Body of pancreas (tissue), 4 donors: ENCODE measurements around the gene CMSS1. TPM values are rescaled to one million over a fixed set of nuclear protein-coding genes. Genes with fewer than 3 reads are reported as not detected.

Experiments used
- ATAC-seq: fragments of 150-250 bp; one replicate; pipeline ENCODE4 v1.9.1; 2016
- DNase-seq, 4 donors: peaks; one replicate each; pipeline ENCODE4 v3.0.0-alpha.2; 2019
- H3K27ac ChIP-seq, 4 donors: fragments of 200-600 bp; sonication (generic); 1 replicate in 3 of 4; 2 replicates in 1 of 4; pipeline versions ENCODE4 v1.5.1 to v1.6.1; 2016 to 2019; ENCODE audit warnings: mild to moderate bottlenecking in 1 of 4, mixed read lengths in 1 of 4, moderate library complexity in 1 of 4
- H3K27me3 ChIP-seq, 2 donors: fragments of 200-600 bp; sonication (generic); one replicate each; pipeline ENCODE4 v1.6.0; 2016; ENCODE audit warnings: mild to moderate bottlenecking in 1 of 2
- H3K36me3 ChIP-seq, 2 donors: fragments of 200-600 bp; sonication (generic); replicated peaks in 1 of 2; 2 replicates each; pipeline ENCODE4 v1.5.1; 2016; ENCODE audit warnings: low read depth in 2 of 2; ENCODE audit not compliant: insufficient read depth in 1 of 2
- H3K4me1 ChIP-seq: fragments of 200-600 bp; sonication (generic); one replicate; pipeline ENCODE4 v1.6.0; 2016
- H3K4me3 ChIP-seq, 2 donors: fragments of 200-600 bp; sonication (generic); 1 replicate in 1 of 2; 2 replicates in 1 of 2; pipeline ENCODE4 v1.5.1; 2016 to 2019
- H3K9me3 ChIP-seq, 3 donors: fragments of 200-600 bp; sonication (generic); 1 replicate in 2 of 3; 2 replicates in 1 of 3; pipeline ENCODE4 v1.5.1; 2016
- POLR2A ChIP-seq, 3 donors: fragments of 450-650 bp; IDR thresholded peaks; one replicate each; pipeline ENCODE4 v1.6.1; 2016; ENCODE audit warnings: antibody characterized with exemption in 3 of 3, mild to moderate bottlenecking in 2 of 3
- WGBS, 2 donors: methylation state at CpG; one replicate each; pipeline ENCODE4 v1.1.5; 2017; 5-methylcytosine and 5-hydroxymethylcytosine counted together
- intact Hi-C: fragments of 100-400 bp; cut with DNase I; formaldehyde crosslinking; loops from one replicate; pipeline ENCODE4 v1.15.1; 2023
- total RNA-seq, 2 donors: library from RNA; depleted of rRNA; stranded (reverse); fragments of >200 nt; gene quantifications; one replicate each; pipeline ENCODE4 v1.1.0, GENCODE V29; 2016
- TF ChIP-seq, protein P1 (sequence below), 7 experiments: fragments of 450-650 bp in 4 of 7; fragments of 200-600 bp in 3 of 7; sonication (generic) in 3 of 7; IDR thresholded peaks; one replicate each; pipeline ENCODE4 v1.5.1; 2016 to 2019; ENCODE audit warnings: antibody characterized with exemption in 7 of 7

The CMSS1 gene
- total RNA-seq, 2 donors from 2014 or later: 3.9 to 21.4 TPM

DNA sequence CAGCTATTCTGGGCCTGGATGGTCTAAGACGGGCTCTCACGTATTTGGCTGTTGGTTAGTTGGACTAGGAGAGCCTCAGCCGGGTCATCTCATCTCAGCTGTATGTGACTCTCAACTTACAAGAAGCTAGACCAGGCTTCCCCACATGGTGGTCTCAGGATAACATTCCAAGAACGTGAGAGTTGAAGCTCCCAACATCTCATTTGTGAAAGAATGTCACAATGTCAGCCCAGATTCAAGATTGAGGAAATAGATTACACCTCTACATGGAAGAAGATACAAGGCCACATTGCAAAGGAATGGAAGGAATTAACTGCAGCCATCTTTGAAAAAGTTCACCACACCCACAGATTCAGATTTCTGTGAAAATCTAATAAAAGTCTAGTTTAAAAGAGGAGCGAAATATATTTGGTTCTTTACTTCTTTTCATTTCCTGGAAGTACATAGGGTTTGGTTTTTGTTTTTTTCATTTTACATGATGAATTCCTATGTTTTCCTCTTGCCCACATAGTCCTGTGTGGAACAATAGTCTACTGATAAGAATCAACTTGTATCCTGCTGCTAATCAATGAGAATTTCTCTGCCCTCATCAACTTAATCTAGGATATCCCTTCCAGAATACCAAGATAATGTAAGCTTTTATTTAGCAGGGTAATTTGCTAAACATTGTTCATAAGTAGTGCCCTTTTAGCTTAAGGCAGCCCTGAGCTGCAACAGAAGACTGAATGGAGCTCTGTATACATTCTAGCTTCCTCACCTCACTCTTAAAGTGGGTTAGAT is 116.5 kb downstream of the CMSS1 start:
- no peak for TF ChIP-seq POLR2A (IDR thresholded peaks at IDR 0.05)
- TF ChIP-seq, protein P1, sequence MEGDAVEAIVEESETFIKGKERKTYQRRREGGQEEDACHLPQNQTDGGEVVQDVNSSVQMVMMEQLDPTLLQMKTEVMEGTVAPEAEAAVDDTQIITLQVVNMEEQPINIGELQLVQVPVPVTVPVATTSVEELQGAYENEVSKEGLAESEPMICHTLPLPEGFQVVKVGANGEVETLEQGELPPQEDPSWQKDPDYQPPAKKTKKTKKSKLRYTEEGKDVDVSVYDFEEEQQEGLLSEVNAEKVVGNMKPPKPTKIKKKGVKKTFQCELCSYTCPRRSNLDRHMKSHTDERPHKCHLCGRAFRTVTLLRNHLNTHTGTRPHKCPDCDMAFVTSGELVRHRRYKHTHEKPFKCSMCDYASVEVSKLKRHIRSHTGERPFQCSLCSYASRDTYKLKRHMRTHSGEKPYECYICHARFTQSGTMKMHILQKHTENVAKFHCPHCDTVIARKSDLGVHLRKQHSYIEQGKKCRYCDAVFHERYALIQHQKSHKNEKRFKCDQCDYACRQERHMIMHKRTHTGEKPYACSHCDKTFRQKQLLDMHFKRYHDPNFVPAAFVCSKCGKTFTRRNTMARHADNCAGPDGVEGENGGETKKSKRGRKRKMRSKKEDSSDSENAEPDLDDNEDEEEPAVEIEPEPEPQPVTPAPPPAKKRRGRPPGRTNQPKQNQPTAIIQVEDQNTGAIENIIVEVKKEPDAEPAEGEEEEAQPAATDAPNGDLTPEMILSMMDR (IDR thresholded peaks at IDR 0.05): no peak
- H3K4me3 ChIP-seq: no peak overlapping the region
- no peaks in the 10 kb centered on the region for H3K27me3 ChIP-seq
- intact Hi-C loops: no loop called here
- H3K36me3 ChIP-seq: no peaks in the 10 kb centered on the region
- H3K27ac ChIP-seq: no peak overlapping the region
- peaks cover 9% of the 10 kb centered on the region for H3K4me1 ChIP-seq
- 89 to 98% methylated on average over 5 of the region's 5 CpGs for WGBS, 2 donors
- ATAC-seq: no peak
- no peaks in the 10 kb centered on the region for H3K9me3 ChIP-seq
- no peak for DNase-seq

DNA sequence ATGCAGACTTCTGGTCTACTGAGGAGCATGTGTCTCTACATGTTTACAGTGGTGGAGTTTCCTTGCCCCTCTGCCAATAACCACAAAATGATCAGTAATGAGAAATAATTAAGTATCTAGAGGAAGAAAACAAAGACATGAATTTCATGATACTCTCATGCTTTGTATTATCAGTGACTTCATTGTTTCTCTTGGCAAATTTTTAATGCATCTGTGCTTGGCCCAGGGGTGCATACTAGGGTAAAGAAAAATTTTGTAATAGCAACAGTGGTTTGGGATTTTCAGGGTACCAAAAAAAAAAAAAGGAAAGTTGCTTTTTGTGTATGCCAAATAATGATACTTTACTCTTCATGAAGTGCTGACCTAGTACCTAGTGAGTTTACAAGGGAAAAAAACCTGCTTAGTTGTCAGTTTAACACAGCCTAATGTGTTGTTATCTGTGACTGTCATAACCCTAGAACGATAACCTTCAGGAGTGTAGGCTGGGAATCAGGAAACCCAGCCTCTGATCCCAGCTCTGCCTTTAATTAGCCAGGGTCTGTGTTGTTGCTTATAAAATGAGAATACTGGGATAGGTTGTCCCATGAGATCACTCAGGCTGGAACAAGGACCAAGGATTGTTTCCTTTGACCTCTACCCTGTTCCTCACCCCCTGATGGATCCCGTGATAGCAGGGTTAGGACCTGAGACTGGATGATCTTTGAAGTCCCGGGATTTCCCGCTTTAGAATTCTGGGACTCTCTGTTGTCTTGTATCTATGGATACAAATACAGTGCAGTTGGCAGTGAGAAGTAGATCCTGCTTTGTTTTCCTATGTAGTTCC is 117.5 kb downstream of the CMSS1 start:
- no peaks in the 10 kb centered on the region for H3K27me3 ChIP-seq
- 61 to 63% methylated on average over 4 of the region's 4 CpGs for WGBS, 2 donors
- H3K4me3 ChIP-seq: no peak overlapping the region
- no peaks in the 10 kb centered on the region for H3K36me3 ChIP-seq
- ATAC-seq (peak; percentile 42), DNase-seq (no peak)
- H3K27ac ChIP-seq: peak overlapping the region in 1 of 4 donors; percentile 30
- H3K4me1 ChIP-seq: peaks cover 5% of the 10 kb centered on the region
- intact Hi-C loops: no loop called here
- TF ChIP-seq, protein P1 (IDR thresholded peaks at IDR 0.05): no peak
- no peak for TF ChIP-seq POLR2A (IDR thresholded peaks at IDR 0.05)
- no peaks in the 10 kb centered on the region for H3K9me3 ChIP-seq

DNA sequence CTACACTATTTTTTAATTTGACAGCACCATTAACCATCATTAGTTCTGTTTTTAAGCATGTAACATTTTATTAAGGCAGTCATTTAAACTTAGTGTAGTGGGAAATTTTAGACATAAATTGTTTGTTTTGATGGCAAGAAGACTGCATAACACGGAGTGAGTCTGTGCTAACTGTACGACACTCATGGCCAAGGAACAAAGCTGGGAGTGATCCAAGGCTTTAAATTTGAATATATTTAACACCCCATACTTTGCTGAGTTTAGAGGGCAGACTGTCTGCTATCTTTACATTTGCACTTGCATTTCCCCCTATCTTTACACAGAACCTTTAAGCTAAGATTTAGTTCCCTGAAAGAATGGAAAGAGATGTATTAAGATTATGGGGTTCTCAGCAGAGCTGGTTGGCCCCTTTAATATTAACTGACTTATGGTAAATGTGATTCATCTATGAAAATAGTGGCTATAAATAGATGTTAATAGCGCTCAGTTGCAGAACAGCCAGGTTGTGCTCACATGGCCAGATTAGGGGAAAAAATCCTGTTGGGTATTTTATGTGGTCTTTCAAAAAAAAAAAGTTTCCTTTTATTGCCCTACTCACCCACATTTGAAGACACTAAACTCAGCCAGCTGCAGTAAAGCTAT is 120.7 kb downstream of the CMSS1 start:
- H3K36me3 ChIP-seq: no peaks in the 10 kb centered on the region
- H3K4me1 ChIP-seq: no peaks in the 10 kb centered on the region
- WGBS, 2 donors: 78 to 82% methylated on average over 3 of the region's 3 CpGs
- DNase-seq (no peak), ATAC-seq (no peak)
- no peak for TF ChIP-seq POLR2A (IDR thresholded peaks at IDR 0.05)
- TF ChIP-seq, protein P1 (IDR thresholded peaks at IDR 0.05): no peak
- no peak overlapping the region for H3K27ac ChIP-seq
- H3K27me3 ChIP-seq: no peaks in the 10 kb centered on the region
- H3K4me3 ChIP-seq: no peak overlapping the region
- intact Hi-C loops: no loop called here
- H3K9me3 ChIP-seq: no peaks in the 10 kb centered on the region

DNA sequence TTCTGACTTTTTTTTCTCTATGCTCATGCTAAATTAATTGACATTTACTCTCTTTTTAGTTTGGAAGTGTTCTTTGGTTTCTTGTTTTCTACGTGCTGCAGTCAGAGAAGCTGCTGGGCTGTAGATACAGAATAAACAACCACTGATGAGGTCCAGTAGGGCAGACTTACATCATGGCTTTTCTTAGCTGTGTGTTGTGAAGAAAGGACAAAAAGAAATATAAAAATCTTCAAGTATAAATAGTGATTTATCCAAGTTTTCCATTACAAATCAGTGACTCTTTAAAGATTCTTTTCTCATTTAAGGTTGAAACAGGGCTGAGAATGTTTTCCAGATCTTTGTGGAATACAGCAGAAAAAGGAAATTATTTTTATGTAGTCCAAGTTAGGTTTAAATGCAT is 122.2 kb downstream of the CMSS1 start:
- ATAC-seq: no peak
- intact Hi-C loops: no loop called here
- H3K27me3 ChIP-seq: no peaks in the 10 kb centered on the region
- TF ChIP-seq, protein P1 (IDR thresholded peaks at IDR 0.05): no peak
- no peak for TF ChIP-seq POLR2A (IDR thresholded peaks at IDR 0.05)
- WGBS, 2 donors: 81 to 91% methylated on average over 1 of the region's 1 CpG
- no peak for DNase-seq
- H3K4me1 ChIP-seq: no peaks in the 10 kb centered on the region
- H3K27ac ChIP-seq: no peak overlapping the region
- no peaks in the 10 kb centered on the region for H3K36me3 ChIP-seq
- no peaks in the 10 kb centered on the region for H3K9me3 ChIP-seq
- no peak overlapping the region for H3K4me3 ChIP-seq
